ENCODE results near the gene UGGT2.
"Not testable (repeated sequence)": the region's sequence is repeated elsewhere in the genome, so short reads cannot be mapped to it uniquely, and the experiment has no call there.

Gene UGGT2

GRCh38 chr13:95862408-95862807 lies 190.8 kb downstream of the UGGT2 start:
- H3K36me3 ChIP-seq (ENCODE audit: control insufficient read depth, insufficient read depth, low read length) = no peaks in the 10 kb centered on the region
- no peaks in the 10 kb centered on the region for H3K79me2 ChIP-seq
- no peaks in the 10 kb centered on the region for H3K9me3 ChIP-seq (ENCODE audit: control insufficient read depth, low read length)
- H3K4me3 ChIP-seq (ENCODE audit: low read depth, low read length) = no peak overlapping the region
- H3K27ac ChIP-seq = no peak overlapping the region
- TF ChIP-seq CTCF (IDR thresholded peaks at IDR 0.05) = no peak
- no peak overlapping the region for H3K4me2 ChIP-seq (ENCODE audit: low read length)
- no peak overlapping the region for H2AFZ ChIP-seq
- no peak overlapping the region for H3K9ac ChIP-seq
- H3K27me3 ChIP-seq (ENCODE audit: control insufficient read depth, insufficient read depth, low read length) = no peaks in the 10 kb centered on the region
- H3K4me1 ChIP-seq = no peaks in the 10 kb centered on the region

- Histone ChIP-seq H3K4me2 (ENCODE audit: low read length) (no peak overlapping the region), H3K9ac (no peak overlapping the region), H3K27me3 (ENCODE audit: control insufficient read depth, insufficient read depth, low read length) (no peaks in the 10 kb centered on the region), H3K36me3 (ENCODE audit: control insufficient read depth, insufficient read depth, low read length) (no peaks in the 10 kb centered on the region), H3K79me2 (no peaks in the 10 kb centered on the region), H3K4me3 (ENCODE audit: low read depth, low read length) (no peak overlapping the region), H3K9me3 (ENCODE audit: control insufficient read depth, low read length) (no peaks in the 10 kb centered on the region), H3K4me1 (no peaks in the 10 kb centered on the region), H2AFZ (no peak overlapping the region), H3K27ac (no peak overlapping the region)
- TF ChIP-seq CTCF (IDR thresholded peaks at IDR 0.05) = no peak
Measured at GRCh38 chr13:95861296-95861695, 191.9 kb downstream of the UGGT2 start.

GRCh38 chr13:95858286-95859075 lies 194.7 kb downstream of the UGGT2 start:
- Histone ChIP-seq H3K36me3 (ENCODE audit: control insufficient read depth, insufficient read depth, low read length) (no peaks in the 10 kb centered on the region), H3K4me2 (ENCODE audit: low read length) (no peak overlapping the region), H3K4me1 (no peaks in the 10 kb centered on the region), H3K9me3 (ENCODE audit: control insufficient read depth, low read length) (no peaks in the 10 kb centered on the region), H3K79me2 (no peaks in the 10 kb centered on the region), H3K27me3 (ENCODE audit: control insufficient read depth, insufficient read depth, low read length) (no peaks in the 10 kb centered on the region), H3K9ac (no peak overlapping the region), H2AFZ (no peak overlapping the region), H3K4me3 (ENCODE audit: low read depth, low read length) (no peak overlapping the region), H3K27ac (no peak overlapping the region)
- TF ChIP-seq CTCF (IDR thresholded peaks at IDR 0.05) = no peak

GRCh38 chr13:95845656-95846055 lies 207.5 kb downstream of the UGGT2 start:
- not testable (repeated sequence) for H3K4me1 ChIP-seq; H3K27ac ChIP-seq; H3K36me3 ChIP-seq (ENCODE audit: control insufficient read depth, insufficient read depth, low read length); H3K79me2 ChIP-seq; H3K9ac ChIP-seq; H3K4me2 ChIP-seq (ENCODE audit: low read length); H3K4me3 ChIP-seq (ENCODE audit: low read depth, low read length); H3K27me3 ChIP-seq (ENCODE audit: control insufficient read depth, insufficient read depth, low read length); H2AFZ ChIP-seq; H3K9me3 ChIP-seq (ENCODE audit: control insufficient read depth, low read length)

- H3K79me2 ChIP-seq = no peaks in the 10 kb centered on the region
- H3K27me3 ChIP-seq (ENCODE audit: control insufficient read depth, insufficient read depth, low read length) = no peaks in the 10 kb centered on the region
- no peak for TF ChIP-seq CTCF (IDR thresholded peaks at IDR 0.05)
- H3K4me3 ChIP-seq (ENCODE audit: low read depth, low read length) = no peak overlapping the region
- no peaks in the 10 kb centered on the region for H3K9me3 ChIP-seq (ENCODE audit: control insufficient read depth, low read length)
- no peaks in the 10 kb centered on the region for H3K4me1 ChIP-seq
- H3K27ac ChIP-seq = no peak overlapping the region
- no peak overlapping the region for H3K9ac ChIP-seq
- H3K4me2 ChIP-seq (ENCODE audit: low read length) = no peak overlapping the region
- no peak overlapping the region for H2AFZ ChIP-seq
- H3K36me3 ChIP-seq (ENCODE audit: control insufficient read depth, insufficient read depth, low read length) = no peaks in the 10 kb centered on the region
Measured at GRCh38 chr13:95842898-95843297, 210.3 kb downstream of the UGGT2 start.
